Endothelial cell of umbilical vein (primary cell): ENCODE data around the gene COL4A2. TPM values are rescaled to one million over a fixed set of nuclear protein-coding genes. Genes with fewer than 3 reads are reported as not detected.

Experiments
- BruUV-seq: library from RNA; stranded (reverse); fragments of 400-500 nt; replicated peaks from 2 replicates; lab custom pipeline; 2021; lab: Mats Ljungman, UMichigan
- CTCF ChIA-PET: fragments of 300-600, 350-600 bp; sonication (Branson Sonifier 250); formaldehyde crosslinking; loops from one replicate; lab custom pipeline; 2021; ENCODE audit warnings: antibody characterized with exemption, inconsistent platforms; lab: Charles Lee
- POLR2A ChIA-PET: fragments of 300-600, 350-600 bp; sonication (Branson Sonifier 250); formaldehyde crosslinking; loops from one replicate; lab custom pipeline; 2021; ENCODE audit warnings: antibody characterized with exemption, inconsistent platforms; lab: Charles Lee
- DNase-seq: peaks from one replicate; pipeline ENCODE4 v3.0.0-alpha.2; 2011; ENCODE audit warnings: low read depth, low spot score
- FAIRE-seq: peaks from 2 replicates; lab custom pipeline; 2011; peaks lifted over from hg19 to GRCh38; lab: Jason Lieb, UNC
- H2AFZ ChIP-seq: 2 replicates; pipeline ENCODE4 v1.6.0; 2012; ENCODE audit warnings: low read depth, low read length, control low read depth, inconsistent platforms
- H3K27ac ChIP-seq: 2 replicates; pipeline ENCODE4 v1.5.1; 2011; ENCODE audit warnings: low read depth, mild to moderate bottlenecking, control low read depth, low read length, moderate library complexity; ENCODE audit not compliant: insufficient read depth
- H3K27me3 ChIP-seq, 2 experiments: 2 replicates each; pipeline versions ENCODE4 v1.6.0 to v1.6.1; 2011; ENCODE audit warnings: low read length in 2 of 2, mixed read lengths in 1 of 2; ENCODE audit not compliant: control insufficient read depth in 2 of 2, insufficient read depth in 2 of 2
- H3K36me3 ChIP-seq, 2 experiments: 2 replicates in 1 of 2; 3 replicates in 1 of 2; pipeline ENCODE4 v1.5.1; 2011; ENCODE audit warnings: low read length in 2 of 2, mild to moderate bottlenecking in 1 of 2, moderate library complexity in 1 of 2; ENCODE audit not compliant: control insufficient read depth in 2 of 2, insufficient read depth in 2 of 2; ENCODE audit errors: extremely low read depth in 1 of 2
- H3K4me1 ChIP-seq: 3 replicates; pipeline ENCODE4 v1.5.1; 2011; ENCODE audit warnings: mild to moderate bottlenecking, low read length; ENCODE audit not compliant: control insufficient read depth, insufficient read depth; ENCODE audit errors: extremely low read depth
- H3K4me2 ChIP-seq: 2 replicates; pipeline ENCODE4 v1.6.1; 2011; ENCODE audit warnings: low read length, control low read depth, mixed read lengths; ENCODE audit not compliant: insufficient read depth
- H3K4me3 ChIP-seq, 3 experiments: fragments of 200-600 bp in 1 of 3; sonication (generic), shearing (Covaris generic) in 1 of 3; replicated peaks in 1 of 3; 2 replicates each; pipeline ENCODE4 v1.5.1; 2011 to 2016; ENCODE audit warnings: control low read depth in 3 of 3, low read length in 3 of 3, mild to moderate bottlenecking in 2 of 3, inconsistent platforms in 1 of 3, low read depth in 1 of 3, moderate library complexity in 1 of 3; ENCODE audit not compliant: insufficient read depth in 1 of 3
- H3K79me2 ChIP-seq: 2 replicates; pipeline ENCODE4 v1.6.0; 2012; ENCODE audit warnings: low read length, inconsistent platforms; ENCODE audit not compliant: control insufficient read depth, insufficient read depth
- H3K9ac ChIP-seq: replicated peaks from 2 replicates; pipeline ENCODE3; 2011; ENCODE audit warnings: low read length, control low read depth; ENCODE audit not compliant: insufficient read depth; ENCODE audit errors: extremely low read depth
- H3K9me1 ChIP-seq: replicated peaks from 3 replicates; pipeline ENCODE4 v1.6.0; 2011; ENCODE audit warnings: mild to moderate bottlenecking, low read length; ENCODE audit not compliant: control insufficient read depth, insufficient read depth; ENCODE audit errors: extremely low read depth
- H3K9me3 ChIP-seq: replicated peaks from 2 replicates; pipeline ENCODE4 v1.5.1; 2012; ENCODE audit warnings: low read length, inconsistent platforms; ENCODE audit not compliant: control insufficient read depth, insufficient read depth
- H4K20me1 ChIP-seq: replicated peaks from 2 replicates; pipeline ENCODE3; 2011; ENCODE audit warnings: mild to moderate bottlenecking, low read length; ENCODE audit not compliant: control insufficient read depth, insufficient read depth; ENCODE audit errors: extremely low read depth
- EZH2 ChIP-seq: IDR thresholded peaks from 2 replicates; pipeline ENCODE4 v1.6.1; 2012; ENCODE audit warnings: borderline replicate concordance, low read depth, mild to moderate bottlenecking, moderate library complexity, low read length, inconsistent platforms; ENCODE audit not compliant: severe bottlenecking
- FOS ChIP-seq: IDR thresholded peaks from 2 replicates; pipeline ENCODE4 v1.6.1; 2011; ENCODE audit warnings: mild to moderate bottlenecking, low read length, moderate library complexity, borderline replicate concordance; ENCODE audit not compliant: insufficient read depth
- GATA2 ChIP-seq: IDR thresholded peaks from 2 replicates; pipeline ENCODE4 v1.7.0; 2011; ENCODE audit warnings: low read depth, mild to moderate bottlenecking, moderate library complexity, mixed read lengths, low read length; ENCODE audit not compliant: insufficient read length, insufficient read depth
- JUN ChIP-seq: IDR thresholded peaks from 2 replicates; pipeline ENCODE4 v1.6.1; 2011; ENCODE audit warnings: borderline replicate concordance, low read depth; ENCODE audit not compliant: insufficient read length, insufficient read depth
- MYC ChIP-seq: IDR thresholded peaks from one replicate; pipeline ENCODE4 v1.6.1; 2011; ENCODE audit warnings: mild to moderate bottlenecking, low read depth, low read length
- POLR2A ChIP-seq: IDR thresholded peaks from 2 replicates; pipeline ENCODE4 v1.6.1; 2012; ENCODE audit warnings: low read depth, mild to moderate bottlenecking, control low read depth, low read length
- dilution Hi-C: fragments of 300-500 bp; cut with MboI; formaldehyde crosslinking; loops from one replicate; pipeline ENCODE4 v1.15.0; 2019; ENCODE audit warnings: low sequenced_read_pairs; ENCODE audit not compliant: extremely low pct_ligation_motif_present
- intact Hi-C: fragments of 100-400 bp; cut with micrococcal nuclease; formaldehyde crosslinking; loops from one replicate; pipeline ENCODE4 v1.10.0; 2022
- polyA plus RNA-seq, 4 experiments: library from polyadenylated mRNA; depleted of rRNA in 3 of 4; stranded (reverse) in 3 of 4; unstranded in 1 of 4; fragments of >200 nt; gene quantifications; 2 replicates each; pipeline versions ENCODE4 v1.2.1 to v1.2.3, GENCODE V29; 2011 to 2012; ENCODE audit warnings: missing spikeins in 1 of 4
- total RNA-seq: library from RNA; stranded (reverse); gene quantifications from 2 replicates; pipeline ENCODE4 v1.2.3, GENCODE V29; 2021
- TF ChIP-seq, protein P1 (sequence below): IDR thresholded peaks from 2 replicates; pipeline ENCODE4 v1.6.1; 2011; ENCODE audit not compliant: insufficient read depth, insufficient read length
- TF ChIP-seq, protein P2 (sequence below), 2 donors: IDR thresholded peaks; 1 replicate in 1 of 2; 2 replicates in 1 of 2; pipeline ENCODE4 v1.5.1; 2011; ENCODE audit warnings: low read length in 2 of 2, mild to moderate bottlenecking in 2 of 2, moderate library complexity in 2 of 2, control low read depth in 1 of 2, inconsistent platforms in 1 of 2, low read depth in 1 of 2; ENCODE audit not compliant: insufficient read depth in 1 of 2; ENCODE audit errors: extremely low read depth in 1 of 2

The COL4A2 gene
- total and polyA plus RNA-seq, 2 donors (not counting 3 experiments of a cell fraction or from before 2014, with no cell fraction given): 792 to 940 TPM

DNA sequence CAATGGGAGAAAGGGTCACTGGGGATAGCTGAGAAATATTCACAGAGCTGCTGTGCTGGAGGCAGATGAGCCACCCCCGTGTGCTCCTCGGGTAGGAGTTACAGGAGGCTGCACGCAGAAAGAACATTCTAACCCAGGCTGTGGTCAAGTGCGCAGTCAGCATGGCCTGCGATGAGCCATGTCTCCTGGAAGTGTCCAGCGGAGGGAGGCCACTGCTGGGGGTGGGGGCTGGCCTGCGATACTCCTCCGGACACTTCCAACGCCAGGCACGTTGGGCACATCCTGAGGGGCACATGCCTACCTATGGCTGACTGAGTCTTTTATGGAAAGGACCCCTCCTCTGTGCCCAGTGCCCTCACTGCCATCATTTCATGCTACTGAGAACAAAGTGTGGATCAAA, 198.5 kb downstream of the COL4A2 start:
- H3K4me3 ChIP-seq: no peak overlapping the region
- H2AFZ ChIP-seq: no peak overlapping the region
- intact Hi-C loops (no loop called here), dilution Hi-C loops (no loop called here)
- CTCF ChIA-PET: no interaction called here
- TF ChIP-seq, protein P1, sequence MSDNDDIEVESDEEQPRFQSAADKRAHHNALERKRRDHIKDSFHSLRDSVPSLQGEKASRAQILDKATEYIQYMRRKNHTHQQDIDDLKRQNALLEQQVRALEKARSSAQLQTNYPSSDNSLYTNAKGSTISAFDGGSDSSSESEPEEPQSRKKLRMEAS: no peak
- TF ChIP-seq MYC (no peak), EZH2 (no peak), FOS (no peak), JUN (no peak), GATA2 (no peak), POLR2A (no peak)
- TF ChIP-seq, protein P2, sequence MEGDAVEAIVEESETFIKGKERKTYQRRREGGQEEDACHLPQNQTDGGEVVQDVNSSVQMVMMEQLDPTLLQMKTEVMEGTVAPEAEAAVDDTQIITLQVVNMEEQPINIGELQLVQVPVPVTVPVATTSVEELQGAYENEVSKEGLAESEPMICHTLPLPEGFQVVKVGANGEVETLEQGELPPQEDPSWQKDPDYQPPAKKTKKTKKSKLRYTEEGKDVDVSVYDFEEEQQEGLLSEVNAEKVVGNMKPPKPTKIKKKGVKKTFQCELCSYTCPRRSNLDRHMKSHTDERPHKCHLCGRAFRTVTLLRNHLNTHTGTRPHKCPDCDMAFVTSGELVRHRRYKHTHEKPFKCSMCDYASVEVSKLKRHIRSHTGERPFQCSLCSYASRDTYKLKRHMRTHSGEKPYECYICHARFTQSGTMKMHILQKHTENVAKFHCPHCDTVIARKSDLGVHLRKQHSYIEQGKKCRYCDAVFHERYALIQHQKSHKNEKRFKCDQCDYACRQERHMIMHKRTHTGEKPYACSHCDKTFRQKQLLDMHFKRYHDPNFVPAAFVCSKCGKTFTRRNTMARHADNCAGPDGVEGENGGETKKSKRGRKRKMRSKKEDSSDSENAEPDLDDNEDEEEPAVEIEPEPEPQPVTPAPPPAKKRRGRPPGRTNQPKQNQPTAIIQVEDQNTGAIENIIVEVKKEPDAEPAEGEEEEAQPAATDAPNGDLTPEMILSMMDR (IDR thresholded peaks at IDR 0.05; ENCODE audit: extremely low read depth in 1 of 2, insufficient read depth in 1 of 2, low read depth in 1 of 2, low read length in 2 of 2): no peak
- no peak for DNase-seq
- no peak overlapping the region for H3K4me2 ChIP-seq
- peaks cover 6% of the 10 kb centered on the region for H3K4me1 ChIP-seq
- no peaks in the 10 kb centered on the region for H4K20me1 ChIP-seq
- no peaks in the 10 kb centered on the region for H3K79me2 ChIP-seq
- no peak overlapping the region for H3K27ac ChIP-seq
- H3K9me3 ChIP-seq: no peaks in the 10 kb centered on the region
- BruUV-seq: no TSS peak
- H3K27me3 ChIP-seq: no peaks in the 10 kb centered on the region
- no peaks in the 10 kb centered on the region for H3K9me1 ChIP-seq
- FAIRE-seq: no peak
- no peak overlapping the region for H3K9ac ChIP-seq
- POLR2A ChIA-PET: no interaction called here
- peaks cover 28 to 59% of the 10 kb centered on the region in 2 experiments for H3K36me3 ChIP-seq
